OCI-LY7 (cell line): Measurements from ENCODE around the gene SHISA5. TPM values are rescaled to one million over a fixed set of nuclear protein-coding genes. Genes with fewer than 3 reads are reported as not detected.

Experiments used
- BruUV-seq: library from RNA; stranded (reverse); fragments of 400-500 nt; replicated peaks from 2 replicates; lab custom pipeline; 2021; lab: Mats Ljungman, UMichigan
- CTCF ChIA-PET: fragments of 300-600 bp; sonication (Branson Sonifier 250); formaldehyde crosslinking; loops from one replicate; lab custom pipeline; 2022; ENCODE audit warnings: antibody characterized with exemption; ENCODE audit not compliant: unreplicated experiment; lab: Charles Lee
- POLR2A ChIA-PET: fragments of 300-600 bp; sonication (Branson Sonifier 250); formaldehyde crosslinking; loops from one replicate; lab custom pipeline; 2022; ENCODE audit warnings: antibody characterized with exemption; lab: Charles Lee
- DNase-seq: peaks from one replicate; pipeline ENCODE4 v3.0.0-alpha.2; 2015; ENCODE audit warnings: low spot score
- H2AFZ ChIP-seq: fragments of 200-600 bp; sonication (generic), shearing (Covaris generic); 2 replicates; pipeline ENCODE4 v1.6.1; 2014; ENCODE audit warnings: mild to moderate bottlenecking, antibody characterized with exemption, low read length, moderate library complexity
- H3K27ac ChIP-seq: fragments of 200-600 bp; sonication (generic); 2 replicates; pipeline ENCODE4 v1.5.1; 2014; ENCODE audit warnings: mixed run types, low read depth, mild to moderate bottlenecking, moderate library complexity, low read length, inconsistent platforms; ENCODE audit not compliant: poor library complexity, severe bottlenecking
- H3K36me3 ChIP-seq: fragments of 200-600 bp; sonication (generic); 2 replicates; pipeline ENCODE4 v1.6.1; 2014; ENCODE audit warnings: mild to moderate bottlenecking, antibody characterized with exemption, low read length, moderate library complexity, mixed read lengths; ENCODE audit not compliant: insufficient read depth
- H3K4me1 ChIP-seq: fragments of 200-600 bp; sonication (generic); 2 replicates; pipeline ENCODE4 v1.5.1; 2014; ENCODE audit warnings: mild to moderate bottlenecking, low read length; ENCODE audit not compliant: insufficient read depth, poor library complexity, severe bottlenecking
- H3K4me2 ChIP-seq: fragments of 200-600 bp; sonication (generic); 2 replicates; pipeline ENCODE4 v1.6.1; 2014; ENCODE audit warnings: mild to moderate bottlenecking, low read length
- H3K4me3 ChIP-seq: fragments of 200-600 bp; sonication (generic); 2 replicates; pipeline ENCODE4 v1.5.1; 2014; ENCODE audit warnings: mild to moderate bottlenecking, low read depth, low read length; ENCODE audit not compliant: poor library complexity, severe bottlenecking
- H3K79me2 ChIP-seq: fragments of 200-600 bp; sonication (generic); 2 replicates; pipeline ENCODE4 v1.6.1; 2016; ENCODE audit warnings: low read depth, mild to moderate bottlenecking, low read length, moderate library complexity, mixed read lengths; ENCODE audit not compliant: insufficient read depth
- H3K9me2 ChIP-seq: fragments of 200-600 bp; sonication (generic); 2 replicates; pipeline ENCODE4 v1.6.1; 2016; ENCODE audit warnings: mild to moderate bottlenecking, low read length, mixed read lengths; ENCODE audit not compliant: insufficient read depth
- H3K9me3 ChIP-seq: fragments of 200-600 bp; sonication (generic); 2 replicates; pipeline ENCODE4 v1.6.1; 2014; ENCODE audit warnings: mild to moderate bottlenecking, mixed run types, low read length, mixed read lengths
- H4K20me1 ChIP-seq: fragments of 200-600 bp; sonication (generic); 2 replicates; pipeline ENCODE4 v1.6.1; 2014; ENCODE audit warnings: mild to moderate bottlenecking, antibody characterized with exemption, low read length, moderate library complexity, mixed read lengths; ENCODE audit not compliant: insufficient read depth
- EZH2phosphoT487 ChIP-seq: fragments of 200-600 bp; sonication (generic); IDR thresholded peaks from 2 replicates; pipeline ENCODE4 v1.6.1; 2018; ENCODE audit warnings: low read depth, borderline replicate concordance, mild to moderate bottlenecking, mixed run types, antibody characterized with exemption, low read length, moderate library complexity, mixed read lengths
- intact Hi-C: fragments of 100-400 bp; cut with micrococcal nuclease; formaldehyde crosslinking; loops from one replicate; pipeline ENCODE4 v1.10.0; 2022; ENCODE audit not compliant: unreplicated experiment
- total RNA-seq, 2 experiments: library from RNA; depleted of rRNA in 1 of 2; stranded (reverse); fragments of >200 nt in 1 of 2; shearing (Covaris generic) in 1 of 2; gene quantifications; 2 replicates each; pipeline ENCODE4 v1.2.3, GENCODE V29; 2014 to 2022
- TF ChIP-seq, protein P1 (sequence below): fragments of 200-600 bp; sonication (generic); conservative IDR thresholded peaks from 2 replicates; pipeline ENCODE4 v1.5.1; 2014; ENCODE audit warnings: mild to moderate bottlenecking, antibody characterized with exemption, low read length, moderate library complexity, mixed read lengths

SHISA5 gene
- total RNA-seq, 2 experiments from 2014 or later: 97.3 to 102 TPM

DNA sequence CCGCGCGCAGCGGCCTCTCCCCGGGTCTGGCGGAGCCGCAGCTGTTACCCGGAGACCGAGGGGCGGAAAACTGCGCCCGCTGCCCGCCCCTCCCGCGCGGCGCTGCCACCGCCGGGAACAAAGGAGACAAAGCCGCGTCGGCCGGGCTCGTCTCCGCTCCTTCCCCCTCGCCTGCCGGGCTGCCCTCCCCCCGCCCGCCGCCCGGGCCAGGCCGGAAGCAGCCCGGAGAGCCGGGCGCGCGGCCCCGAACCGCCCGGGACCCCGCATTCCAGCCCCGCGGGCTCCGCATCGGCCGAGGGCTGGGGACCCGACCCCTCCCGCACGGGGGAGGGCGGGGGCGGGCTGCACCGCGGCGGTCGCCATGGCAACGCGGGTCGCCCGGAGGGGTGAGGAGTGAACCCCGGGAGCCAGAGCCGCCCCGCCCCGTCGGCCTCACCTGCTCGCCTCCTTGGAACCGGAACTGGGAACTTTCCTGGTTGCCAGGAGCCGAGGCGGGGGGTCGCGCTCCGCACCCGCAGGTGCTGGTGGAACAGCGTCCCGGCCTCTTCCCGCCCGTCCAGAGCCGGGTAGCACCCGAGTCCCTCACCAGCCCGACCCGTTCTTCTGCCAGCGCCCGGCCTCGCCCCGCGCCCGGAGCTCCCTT is 74.5 kb downstream of the SHISA5 start:
- peak overlapping the region; percentile 63 for H2AFZ ChIP-seq
- peaks cover 13% of the 10 kb centered on the region for H3K4me1 ChIP-seq
- BruUV-seq: no TSS peak
- no peak for TF ChIP-seq EZH2phosphoT487
- TF ChIP-seq, protein P1, sequence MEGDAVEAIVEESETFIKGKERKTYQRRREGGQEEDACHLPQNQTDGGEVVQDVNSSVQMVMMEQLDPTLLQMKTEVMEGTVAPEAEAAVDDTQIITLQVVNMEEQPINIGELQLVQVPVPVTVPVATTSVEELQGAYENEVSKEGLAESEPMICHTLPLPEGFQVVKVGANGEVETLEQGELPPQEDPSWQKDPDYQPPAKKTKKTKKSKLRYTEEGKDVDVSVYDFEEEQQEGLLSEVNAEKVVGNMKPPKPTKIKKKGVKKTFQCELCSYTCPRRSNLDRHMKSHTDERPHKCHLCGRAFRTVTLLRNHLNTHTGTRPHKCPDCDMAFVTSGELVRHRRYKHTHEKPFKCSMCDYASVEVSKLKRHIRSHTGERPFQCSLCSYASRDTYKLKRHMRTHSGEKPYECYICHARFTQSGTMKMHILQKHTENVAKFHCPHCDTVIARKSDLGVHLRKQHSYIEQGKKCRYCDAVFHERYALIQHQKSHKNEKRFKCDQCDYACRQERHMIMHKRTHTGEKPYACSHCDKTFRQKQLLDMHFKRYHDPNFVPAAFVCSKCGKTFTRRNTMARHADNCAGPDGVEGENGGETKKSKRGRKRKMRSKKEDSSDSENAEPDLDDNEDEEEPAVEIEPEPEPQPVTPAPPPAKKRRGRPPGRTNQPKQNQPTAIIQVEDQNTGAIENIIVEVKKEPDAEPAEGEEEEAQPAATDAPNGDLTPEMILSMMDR: no peak
- no peaks in the 10 kb centered on the region for H3K9me3 ChIP-seq
- no peaks in the 10 kb centered on the region for H3K9me2 ChIP-seq
- intact Hi-C loops: no loop called here
- peak overlapping the region; percentile 74 for H3K4me3 ChIP-seq
- no peak overlapping the region for H3K27ac ChIP-seq
- peak overlapping the region; percentile 91 for H3K4me2 ChIP-seq
- peak; percentile 58 for DNase-seq
- ChIA-PET POLR2A (no interaction called here), CTCF (no interaction called here)
- H4K20me1 ChIP-seq: no peaks in the 10 kb centered on the region
- peaks cover 33% of the 10 kb centered on the region; the same call in 1 of the 2 replicates for H3K36me3 ChIP-seq
- H3K79me2 ChIP-seq: no peaks in the 10 kb centered on the region

DNA sequence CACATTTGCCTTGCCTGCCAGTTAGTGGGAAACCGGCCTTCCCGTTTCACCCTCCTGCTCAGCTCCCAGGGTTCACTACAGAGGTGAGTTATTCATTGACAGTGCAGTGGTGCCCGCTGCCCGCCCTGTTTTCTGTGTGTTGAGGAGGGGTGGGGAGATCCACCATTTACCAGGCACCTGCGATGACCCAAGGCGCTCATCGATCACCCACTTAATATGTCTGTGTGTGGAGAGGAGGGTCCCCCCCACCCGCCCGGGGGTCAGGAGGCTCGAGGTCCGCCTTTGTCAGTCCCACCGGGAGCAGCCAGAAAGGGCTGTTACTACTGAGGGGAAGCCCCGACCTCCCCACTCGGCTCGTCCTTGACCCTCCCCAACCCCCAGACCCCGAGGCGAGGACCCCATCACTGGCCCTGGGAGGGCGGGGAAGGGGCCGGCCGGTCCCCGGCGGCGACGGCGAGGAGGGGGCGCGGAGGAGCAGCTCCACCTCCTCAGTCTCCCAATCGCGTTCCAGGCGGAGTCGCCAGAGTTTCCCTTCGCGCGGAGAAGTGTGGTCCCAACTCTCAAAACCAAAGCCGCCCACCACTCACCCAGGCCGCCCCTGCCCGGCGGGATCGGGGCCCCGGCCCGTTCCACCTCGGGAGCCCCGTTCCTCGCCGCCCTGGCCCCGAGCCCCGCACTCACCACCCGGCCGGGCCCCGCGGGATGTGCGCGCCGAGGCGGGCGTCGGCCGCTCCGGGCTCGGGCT is 75.2 kb downstream of the SHISA5 start:
- intact Hi-C loops: no loop called here
- no peaks in the 10 kb centered on the region for H4K20me1 ChIP-seq
- BruUV-seq: no TSS peak
- no peak overlapping the region for H3K27ac ChIP-seq
- DNase-seq: no peak
- POLR2A ChIA-PET: no interaction called here
- H3K9me2 ChIP-seq: no peaks in the 10 kb centered on the region
- H3K4me2 ChIP-seq: peak overlapping the region; percentile 91
- H2AFZ ChIP-seq: peak overlapping the region; percentile 63; the same call in 1 of the 2 replicates
- H3K36me3 ChIP-seq: peaks cover 26% of the 10 kb centered on the region; the same call in 1 of the 2 replicates
- CTCF ChIA-PET: no interaction called here
- TF ChIP-seq, protein P1: no peak
- TF ChIP-seq EZH2phosphoT487: no peak
- peak overlapping the region; percentile 74 for H3K4me3 ChIP-seq
- no peaks in the 10 kb centered on the region for H3K9me3 ChIP-seq
- peaks cover 13% of the 10 kb centered on the region for H3K4me1 ChIP-seq
- no peaks in the 10 kb centered on the region for H3K79me2 ChIP-seq

DNA sequence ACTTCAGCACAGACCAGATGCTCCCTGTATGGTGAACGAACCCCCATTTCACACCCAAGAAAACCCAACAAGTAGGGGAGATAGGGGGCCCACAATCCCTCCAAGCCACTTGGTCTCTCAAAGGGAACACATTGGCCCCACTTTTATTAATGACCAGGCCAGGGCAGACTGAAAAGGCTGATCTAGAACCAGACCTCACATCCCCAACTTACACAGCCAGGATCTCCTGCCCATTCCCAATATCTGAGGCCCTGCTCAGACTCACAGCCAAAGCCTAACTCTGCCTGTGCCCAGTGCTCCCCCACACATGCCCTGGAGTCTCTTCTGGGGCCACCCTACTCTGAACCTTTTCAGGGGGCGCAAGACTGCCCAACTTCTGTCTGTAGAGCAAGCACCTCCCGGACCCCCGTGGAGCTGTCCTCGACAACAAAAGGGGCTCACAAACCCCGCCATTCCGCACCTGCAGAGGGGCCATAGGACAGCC is 75.8 kb downstream of the SHISA5 start:
- Histone ChIP-seq H3K36me3 (peaks cover 20% of the 10 kb centered on the region; the same call in 1 of the 2 replicates), H3K4me3 (no peak overlapping the region), H3K79me2 (no peaks in the 10 kb centered on the region), H2AFZ (no peak overlapping the region), H3K9me3 (no peaks in the 10 kb centered on the region), H3K27ac (no peak overlapping the region), H3K4me1 (peaks cover 13% of the 10 kb centered on the region), H4K20me1 (no peaks in the 10 kb centered on the region), H3K9me2 (no peaks in the 10 kb centered on the region), H3K4me2 (no peak overlapping the region)
- intact Hi-C loops: no loop called here
- no peak for TF ChIP-seq EZH2phosphoT487
- TF ChIP-seq, protein P1: no peak
- no peak for DNase-seq
- CTCF ChIA-PET: no interaction called here
- no TSS peak for BruUV-seq
- POLR2A ChIA-PET: no interaction called here
